ENCODE data around the gene CDC34. TPM values are rescaled to one million over a fixed set of nuclear protein-coding genes. Genes with fewer than 3 reads are reported as not detected.

The CDC34 gene
- total and polyA plus RNA-seq, 9 of the 15 experiments (the other 6 are each of a cell fraction or from before 2014, with no cell fraction given) = 0.80 to 203 (median 65.5) TPM

DNA sequence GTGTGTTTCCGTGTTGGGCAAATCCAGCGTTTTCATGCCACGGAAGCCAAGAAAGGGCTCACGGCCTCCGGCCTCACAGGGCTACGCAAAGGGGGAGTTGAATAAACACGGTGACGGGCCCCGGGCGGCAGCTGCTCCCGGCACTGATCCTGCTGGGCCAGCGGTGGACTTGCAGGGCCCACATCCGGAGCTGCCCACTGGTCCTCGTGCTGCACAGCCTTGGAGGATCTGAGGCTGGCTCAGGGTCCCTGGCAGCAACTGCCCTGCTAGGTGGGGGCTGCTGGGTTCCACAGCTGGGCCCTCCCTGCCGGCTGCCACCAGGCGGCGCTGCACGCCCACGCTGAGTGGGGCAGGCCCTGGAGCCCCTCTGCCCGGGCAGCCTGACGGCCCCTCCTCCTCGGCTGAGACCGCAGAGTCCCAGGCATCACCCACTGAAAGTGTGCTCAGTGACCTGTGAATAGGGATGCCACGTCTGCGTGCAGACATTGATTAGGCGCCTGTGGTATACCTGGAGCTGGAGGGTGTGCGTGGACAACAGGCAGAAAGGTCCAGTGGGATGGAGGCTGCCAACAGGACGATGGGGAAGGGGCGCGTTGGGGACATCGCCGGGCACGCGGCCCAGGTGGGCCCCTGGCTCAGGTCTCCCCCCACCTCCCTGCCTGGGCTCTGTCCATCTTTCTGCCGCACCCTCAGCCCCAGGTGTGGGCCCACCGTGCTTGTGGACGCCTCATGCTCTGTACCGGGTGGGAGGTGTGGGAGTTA lies 52.9 kb downstream of the CDC34 start (continued):
- TF ChIP-seq PCBP1 (IDR thresholded peaks at IDR 0.05; ENCODE audit: low read depth, low read length, poor library complexity, severe bottlenecking) (peak; percentile 36), RBM39 (optimal IDR thresholded peaks at IDR 0.05; ENCODE audit: low read depth, low read length) (no peak), SMARCE1 (IDR thresholded peaks at IDR 0.05) (no peak), POLR2A (conservative IDR thresholded peaks at IDR 0.05) (peak; percentile 77), SRSF3 (IDR thresholded peaks at IDR 0.05; ENCODE audit: insufficient read depth, low read length) (no peak), NELFE (IDR thresholded peaks at IDR 0.05; ENCODE audit: insufficient read depth, insufficient read length) (no peak), NR2C1 (IDR thresholded peaks at IDR 0.05) (no peak), NR2C1 (tag; IDR thresholded peaks at IDR 0.05) (no peak), FOXP1 (CRISPR knock-in tag; IDR thresholded peaks at IDR 0.05) (no peak), CTCFL (IDR thresholded peaks at IDR 0.05; ENCODE audit: borderline replicate concordance, insufficient read depth, low read depth, low read length, poor library complexity, severe bottlenecking) (peak; percentile 76), MAFG (tag; conservative IDR thresholded peaks at IDR 0.05) (no peak), HDAC2 (IDR thresholded peaks at IDR 0.05) (no peak), NFIX (CRISPR knock-in tag; IDR thresholded peaks at IDR 0.05; ENCODE audit: low read depth) (no peak), ILK (tag; IDR thresholded peaks at IDR 0.05; ENCODE audit: borderline replicate concordance, low read depth) (no peak), SMAD3 (CRISPR knock-in tag; conservative IDR thresholded peaks at IDR 0.05) (no peak), NCOR1 (IDR thresholded peaks at IDR 0.05) (peak; percentile 33; the same call in 1 of the 2 replicates), TOE1 (IDR thresholded peaks at IDR 0.05; ENCODE audit: borderline replicate concordance) (no peak), TOE1 (CRISPR knock-in tag; IDR thresholded peaks at IDR 0.05; ENCODE audit: borderline replicate concordance, low read depth) (no peak), E4F1 (CRISPR knock-in tag; IDR thresholded peaks at IDR 0.05; ENCODE audit: borderline replicate concordance) (no peak; the same call in 1 of the 2 replicates), MXD1 (CRISPR knock-in tag; IDR thresholded peaks at IDR 0.05; ENCODE audit: borderline replicate concordance, poor library complexity, severe bottlenecking) (no peak), CTBP1 (IDR thresholded peaks at IDR 0.05; ENCODE audit: borderline replicate concordance) (peak; percentile 42; the same call in 1 of the 2 replicates), CBX2 (IDR thresholded peaks at IDR 0.05; ENCODE audit: insufficient read depth, low read length, poor library complexity, severe bottlenecking) (no peak)
- TF ChIP-seq, protein P1, sequence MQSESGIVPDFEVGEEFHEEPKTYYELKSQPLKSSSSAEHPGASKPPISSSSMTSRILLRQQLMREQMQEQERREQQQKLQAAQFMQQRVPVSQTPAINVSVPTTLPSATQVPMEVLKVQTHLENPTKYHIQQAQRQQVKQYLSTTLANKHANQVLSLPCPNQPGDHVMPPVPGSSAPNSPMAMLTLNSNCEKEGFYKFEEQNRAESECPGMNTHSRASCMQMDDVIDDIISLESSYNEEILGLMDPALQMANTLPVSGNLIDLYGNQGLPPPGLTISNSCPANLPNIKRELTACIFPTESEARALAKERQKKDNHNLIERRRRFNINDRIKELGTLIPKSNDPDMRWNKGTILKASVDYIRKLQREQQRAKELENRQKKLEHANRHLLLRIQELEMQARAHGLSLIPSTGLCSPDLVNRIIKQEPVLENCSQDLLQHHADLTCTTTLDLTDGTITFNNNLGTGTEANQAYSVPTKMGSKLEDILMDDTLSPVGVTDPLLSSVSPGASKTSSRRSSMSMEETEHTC (IDR thresholded peaks at IDR 0.05) = no peak

Measured in K562 (cell line).